Suprapubic skin (tissue), 4 donors: ENCODE measurements around the gene LRRC7.

ENCODE experiments used
- EP300 ChIP-seq: sonication (generic); formaldehyde crosslinking; IDR thresholded peaks from one replicate; pipeline ENCODE4 v1.6.1; 2017; ENCODE audit warnings: antibody characterized with exemption
- POLR2A ChIP-seq, 2 donors: fragments of 450-650 bp; IDR thresholded peaks; one replicate each; pipeline ENCODE4 v1.6.1; 2017; ENCODE audit warnings: antibody characterized with exemption in 2 of 2, mild to moderate bottlenecking in 2 of 2, moderate library complexity in 2 of 2
- POLR2AphosphoS5 ChIP-seq, 3 donors: sonication (generic); formaldehyde crosslinking; IDR thresholded peaks; one replicate each; pipeline ENCODE4 v1.6.1; 2017; ENCODE audit warnings: antibody characterized with exemption in 3 of 3
- TF ChIP-seq, protein P1 (sequence below), 2 donors: fragments of 200-600 bp in 1 of 2; fragments of 450-650 bp in 1 of 2; sonication (generic) in 1 of 2; IDR thresholded peaks; one replicate each; pipeline ENCODE4 v1.5.1; 2016 to 2019; ENCODE audit warnings: antibody characterized with exemption in 2 of 2, mild to moderate bottlenecking in 1 of 2, moderate library complexity in 1 of 2

DNA sequence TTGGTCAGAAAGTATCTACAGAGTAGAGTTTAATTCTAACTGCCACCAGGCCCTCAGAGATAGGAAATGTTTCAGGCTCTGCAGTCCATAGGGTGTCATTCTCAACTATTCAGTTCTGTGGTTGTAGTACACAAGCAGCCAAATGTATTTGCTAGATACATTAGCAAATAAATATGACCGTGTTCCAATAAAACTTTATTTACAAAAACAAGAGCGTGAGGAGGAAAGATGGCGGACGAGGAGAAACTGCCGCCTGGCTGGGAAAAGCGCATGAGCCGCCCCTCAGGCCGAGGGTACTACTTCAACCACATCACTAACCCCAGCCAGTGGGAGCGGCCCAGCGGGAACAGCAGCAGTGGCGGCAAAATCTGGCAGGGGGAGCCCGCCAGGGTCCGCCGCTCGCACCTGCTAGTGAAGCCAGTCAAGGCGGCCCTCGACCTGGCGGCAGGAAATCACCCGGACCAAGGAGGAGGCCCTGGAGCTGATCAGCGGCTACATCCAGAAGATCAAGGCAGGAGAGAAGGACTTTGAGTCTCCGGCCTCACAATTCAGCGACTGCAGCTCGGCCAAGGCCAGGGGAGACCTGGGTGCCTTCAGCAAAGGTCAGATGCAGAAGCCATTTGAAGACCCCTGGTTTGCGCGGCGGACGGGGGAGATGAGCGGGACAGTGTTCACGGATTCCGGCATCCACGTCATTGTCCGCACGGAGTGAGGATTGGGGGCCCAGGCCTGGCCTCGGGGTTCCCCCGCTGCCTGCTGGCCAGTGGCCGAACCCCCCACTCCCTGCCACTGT lies 351.6 kb downstream of the LRRC7 start:
- TF ChIP-seq, protein P1, sequence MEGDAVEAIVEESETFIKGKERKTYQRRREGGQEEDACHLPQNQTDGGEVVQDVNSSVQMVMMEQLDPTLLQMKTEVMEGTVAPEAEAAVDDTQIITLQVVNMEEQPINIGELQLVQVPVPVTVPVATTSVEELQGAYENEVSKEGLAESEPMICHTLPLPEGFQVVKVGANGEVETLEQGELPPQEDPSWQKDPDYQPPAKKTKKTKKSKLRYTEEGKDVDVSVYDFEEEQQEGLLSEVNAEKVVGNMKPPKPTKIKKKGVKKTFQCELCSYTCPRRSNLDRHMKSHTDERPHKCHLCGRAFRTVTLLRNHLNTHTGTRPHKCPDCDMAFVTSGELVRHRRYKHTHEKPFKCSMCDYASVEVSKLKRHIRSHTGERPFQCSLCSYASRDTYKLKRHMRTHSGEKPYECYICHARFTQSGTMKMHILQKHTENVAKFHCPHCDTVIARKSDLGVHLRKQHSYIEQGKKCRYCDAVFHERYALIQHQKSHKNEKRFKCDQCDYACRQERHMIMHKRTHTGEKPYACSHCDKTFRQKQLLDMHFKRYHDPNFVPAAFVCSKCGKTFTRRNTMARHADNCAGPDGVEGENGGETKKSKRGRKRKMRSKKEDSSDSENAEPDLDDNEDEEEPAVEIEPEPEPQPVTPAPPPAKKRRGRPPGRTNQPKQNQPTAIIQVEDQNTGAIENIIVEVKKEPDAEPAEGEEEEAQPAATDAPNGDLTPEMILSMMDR (IDR thresholded peaks at IDR 0.05): no peak
- TF ChIP-seq POLR2AphosphoS5 (IDR thresholded peaks at IDR 0.05) (no peak), EP300 (no peak), POLR2A (IDR thresholded peaks at IDR 0.05) (no peak)
